ENCODE data around the gene ACOX1.

Gene ACOX1

GRCh38 chr17:76008208-76008607, 29.2 kb upstream of the ACOX1 start:
- no peak for DNase-seq

- peak; percentile 23 for DNase-seq
Measured at GRCh38 chr17:76007850-76008165, 28.8 kb upstream of the ACOX1 start.

- no peak for DNase-seq
Measured at GRCh38 chr17:76007131-76007849, 28.3 kb upstream of the ACOX1 start.

DNA sequence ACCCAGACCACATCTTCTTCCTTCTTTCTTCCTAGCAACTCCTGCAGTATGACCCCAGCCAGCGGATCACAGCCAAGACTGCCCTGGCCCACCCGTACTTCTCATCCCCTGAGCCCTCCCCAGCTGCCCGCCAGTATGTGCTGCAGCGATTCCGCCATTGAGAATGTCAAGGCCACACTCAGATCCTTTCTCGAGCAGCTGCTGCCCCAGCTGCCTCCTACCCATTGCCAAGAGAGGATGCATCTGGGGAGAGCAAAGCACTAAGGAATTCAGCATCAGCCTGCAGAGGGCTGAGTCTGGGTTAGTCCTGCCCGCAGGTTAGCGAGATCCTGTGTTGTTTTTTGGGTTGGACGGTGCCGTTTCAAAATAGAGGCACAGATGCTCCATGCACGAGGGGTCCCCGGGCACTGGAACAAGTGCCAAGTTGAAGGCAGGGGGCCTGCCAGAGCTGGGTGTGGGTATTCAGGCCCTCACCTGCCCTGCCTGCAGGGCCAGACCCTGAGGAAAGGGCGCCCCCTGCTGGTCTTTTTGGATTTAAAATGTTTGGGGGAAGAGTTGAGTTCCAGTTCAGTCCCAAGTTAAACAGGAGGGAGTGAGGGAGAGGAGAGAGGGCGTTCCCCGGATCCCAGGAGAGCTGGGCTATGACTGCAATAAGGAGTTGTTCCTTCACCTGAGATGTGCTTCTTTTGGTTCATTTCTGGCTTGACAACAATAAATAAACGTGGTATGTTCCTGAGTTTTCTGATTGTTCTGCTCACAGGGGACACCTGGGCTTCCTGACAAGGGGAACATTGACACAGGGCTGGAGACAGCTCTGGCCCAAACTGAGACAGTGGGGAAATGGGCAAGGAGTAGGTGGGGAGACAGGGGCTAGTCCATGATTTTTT, 26.5 kb upstream of the ACOX1 start:
- peak; percentile 81 for DNase-seq

DNA sequence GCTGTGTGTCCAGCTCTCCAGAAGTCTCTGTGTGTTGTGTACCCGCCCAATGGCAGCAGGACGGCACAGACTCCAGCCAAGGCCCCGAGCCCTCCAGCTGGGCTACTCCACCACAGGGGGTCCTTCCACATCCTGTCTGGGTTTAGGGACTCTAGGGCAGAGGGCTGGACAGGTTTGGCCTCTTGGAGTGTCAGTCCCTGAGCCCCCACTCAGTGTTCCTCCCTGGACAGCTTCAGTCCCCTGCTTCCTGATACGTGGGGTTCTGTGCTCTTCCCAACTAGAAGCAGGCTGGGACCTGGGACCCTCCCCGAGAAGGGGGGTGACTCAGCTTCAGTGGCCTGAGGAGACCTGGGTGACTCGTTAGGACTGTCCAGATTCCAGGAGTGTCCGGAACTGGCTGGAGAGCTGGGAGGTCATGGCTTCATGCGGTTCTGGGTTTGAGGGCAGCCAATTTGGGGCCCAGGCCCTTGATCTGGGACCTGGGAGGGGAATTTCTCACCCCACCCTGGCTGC, 25.8 kb upstream of the ACOX1 start:
- DNase-seq: no peak

- no peak for DNase-seq
Measured at GRCh38 chr17:76003915-76004314, 24.9 kb upstream of the ACOX1 start.

GRCh38 chr17:76002100-76002499, 23.1 kb upstream of the ACOX1 start:
- no peak for DNase-seq

DNA sequence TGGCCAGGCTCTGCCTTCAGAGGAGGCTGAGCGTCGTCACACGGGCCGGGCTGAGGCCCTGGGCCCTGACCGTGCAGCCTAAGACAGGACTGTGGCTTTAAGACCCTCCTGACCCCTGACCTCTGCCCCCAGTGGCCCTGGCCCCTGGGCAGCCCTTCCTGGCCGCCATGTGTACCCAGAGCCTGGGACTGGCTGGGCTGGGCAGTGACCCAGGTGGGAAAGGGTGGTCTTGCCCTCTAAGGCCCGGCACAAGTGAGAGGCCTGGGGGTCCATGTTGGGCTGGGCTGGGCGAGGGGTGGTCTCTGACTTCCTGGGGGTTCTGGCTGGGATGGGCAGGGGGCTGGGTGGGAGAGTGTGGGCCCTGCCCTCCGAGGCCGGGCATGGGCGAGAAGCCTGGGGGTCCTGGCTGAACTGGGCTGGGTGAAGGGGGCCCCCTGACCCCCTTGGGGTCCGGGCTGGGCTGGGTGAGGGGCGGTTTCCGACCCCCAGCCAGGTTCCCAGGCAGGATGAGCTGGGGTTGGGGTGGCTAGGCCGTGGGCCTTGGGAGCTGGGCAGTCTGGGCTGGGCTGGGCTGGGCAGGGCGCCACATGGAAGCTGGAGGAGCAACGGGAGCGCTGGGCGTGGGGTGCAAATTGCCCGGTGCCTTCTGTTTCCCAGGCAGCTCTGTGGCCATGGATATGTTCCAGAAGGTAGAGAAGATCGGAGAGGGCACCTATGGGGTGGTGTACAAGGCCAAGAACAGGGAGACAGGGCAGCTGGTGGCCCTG, 22.0 kb upstream of the ACOX1 start, which contains the start of gene CDK3:
TSS of gene CDK3 (plus strand) at position 101 of the 767 bp plus-strand sequence. CDS start at position 672, 571 bp downstream.
- DNase-seq: peak; percentile 31

DNA sequence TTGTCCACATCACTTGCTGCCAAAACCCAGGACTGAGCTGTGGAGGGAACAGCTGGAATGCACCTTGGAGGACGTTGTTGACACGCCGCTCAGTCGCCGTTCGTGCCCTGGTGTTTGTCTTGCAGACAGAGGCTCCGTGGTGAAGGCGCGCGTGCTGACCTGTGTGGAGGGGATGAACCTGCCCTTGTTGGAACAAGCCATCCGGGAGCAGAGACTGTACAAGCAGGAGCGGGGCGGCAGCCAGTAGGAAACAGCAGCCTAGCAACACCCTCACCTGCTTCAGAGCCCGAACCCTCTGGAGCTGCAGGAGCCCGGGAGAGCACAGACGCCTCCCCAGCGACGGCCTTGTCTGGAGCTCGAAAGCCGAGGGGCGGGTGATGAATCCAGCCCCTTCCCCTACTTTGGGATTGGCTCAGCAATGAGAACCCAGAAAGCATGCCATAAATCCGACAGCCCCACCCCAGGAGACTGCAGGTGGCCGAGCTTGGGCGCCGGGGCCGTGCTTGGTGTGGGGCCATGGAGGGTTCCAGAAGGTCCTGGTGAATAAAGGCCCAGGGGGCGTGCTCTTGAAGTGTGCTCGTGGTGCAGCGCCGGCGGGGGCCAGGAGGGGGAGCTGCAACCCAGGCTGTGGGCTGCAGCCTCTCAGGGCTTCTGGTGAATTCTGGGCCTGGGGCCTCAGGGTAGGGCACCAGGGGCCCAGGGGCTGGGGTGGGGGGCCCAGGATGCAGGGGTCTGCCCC, 21.2 kb upstream of the ACOX1 start:
- DNase-seq: peak; percentile 40

- DNase-seq: no peak
Measured at GRCh38 chr17:75998327-75998795, 19.4 kb upstream of the ACOX1 start.

DNA sequence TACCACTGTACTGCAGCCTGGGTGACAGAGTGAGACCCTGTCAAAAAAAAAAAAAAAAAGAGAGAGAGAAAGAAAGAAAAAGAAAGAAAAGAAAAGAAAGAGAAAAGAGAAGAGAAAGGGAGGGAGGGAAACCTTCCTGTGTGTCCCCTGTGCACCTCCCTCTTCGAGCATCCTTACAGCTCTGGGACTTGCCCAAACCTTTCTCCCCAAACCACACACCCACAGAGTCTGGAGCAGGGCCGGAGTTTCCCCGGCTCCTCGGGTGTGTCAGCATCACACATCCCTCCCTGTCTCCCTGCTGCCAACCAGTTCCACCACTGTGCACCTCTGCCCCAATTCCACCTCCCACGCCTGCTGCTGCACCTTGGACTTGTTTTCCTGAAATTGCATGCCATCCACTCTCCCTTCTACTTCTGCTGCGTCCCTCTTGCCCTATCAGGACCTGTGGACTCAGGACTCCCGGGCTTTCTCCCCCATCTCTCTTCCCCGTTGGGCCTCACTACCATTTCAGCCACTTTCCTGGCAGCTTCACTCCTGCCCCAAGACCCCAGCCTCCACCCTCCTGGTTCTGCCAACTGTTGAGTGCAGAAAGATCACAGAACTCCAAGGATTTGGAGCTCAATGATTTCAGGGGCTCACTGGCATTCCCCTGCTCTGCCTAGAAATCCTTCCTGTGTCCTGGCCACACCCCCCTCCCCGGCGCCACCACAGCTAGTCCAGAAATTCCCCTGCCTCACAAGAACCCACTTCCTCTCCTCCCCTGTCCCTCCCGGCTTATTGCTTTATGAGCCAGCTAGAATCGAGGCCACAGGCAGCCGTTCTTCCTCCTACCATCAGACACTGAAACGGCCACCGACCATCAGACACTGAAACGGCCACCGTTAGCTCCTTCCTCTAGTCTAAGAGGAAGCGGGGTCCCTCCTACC, 18.0 kb upstream of the ACOX1 start:
- peak; percentile 65 for DNase-seq

GRCh38 chr17:75995385-75995925, 16.5 kb upstream of the ACOX1 start:
- no peak for DNase-seq

DNA sequence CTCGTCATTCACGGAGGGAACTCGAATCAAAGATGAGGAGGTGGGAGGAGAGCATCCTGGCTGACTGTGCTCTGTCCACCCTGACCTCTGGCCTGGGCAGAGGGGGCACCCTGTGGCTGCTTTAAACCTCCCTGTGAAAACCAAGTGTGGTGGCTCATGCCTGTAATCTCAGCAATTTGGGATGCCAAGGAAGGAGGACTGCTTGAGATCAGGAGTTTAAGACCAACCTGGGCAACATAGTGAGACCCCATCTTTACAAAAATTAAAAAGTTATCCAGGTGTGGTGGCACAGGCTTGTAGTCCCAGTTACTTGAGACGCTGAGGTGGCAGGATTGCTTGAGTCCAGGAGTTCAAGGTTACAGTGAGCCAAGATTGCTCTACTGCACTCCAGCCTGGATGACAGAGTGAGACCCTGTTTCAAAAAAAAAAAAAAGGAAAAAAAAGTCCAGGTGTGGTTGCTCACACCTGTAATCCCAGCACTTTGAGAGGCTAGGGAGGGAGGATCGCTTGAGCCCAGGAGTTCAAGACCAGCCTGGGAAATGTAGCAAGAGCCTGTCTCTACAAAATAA, 15.9 kb upstream of the ACOX1 start:
- DNase-seq: no peak

- no peak for DNase-seq
Measured at GRCh38 chr17:75991396-75991795, 12.4 kb upstream of the ACOX1 start.

- DNase-seq: no peak
Measured at GRCh38 chr17:75987041-75987440, 8.1 kb upstream of the ACOX1 start.

DNA sequence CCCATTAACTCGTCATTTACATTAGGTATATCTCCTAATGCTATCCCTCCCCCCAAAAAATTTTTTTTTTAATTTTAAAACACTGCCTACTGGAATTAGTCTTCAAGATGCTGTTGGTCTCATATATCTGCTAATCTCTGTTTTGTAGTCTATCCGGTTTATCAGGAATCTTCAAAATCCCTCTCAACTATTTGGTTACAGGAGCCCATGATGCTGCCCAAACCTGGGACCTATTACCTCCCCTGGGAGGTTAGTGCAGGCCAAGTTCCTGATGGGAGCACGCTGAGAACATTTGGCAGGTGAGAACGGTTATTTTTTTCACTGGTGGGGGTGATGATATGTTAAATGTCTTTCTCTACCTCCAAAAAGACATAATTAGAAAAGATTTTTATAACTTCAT, 7.0 kb upstream of the ACOX1 start:
- DNase-seq: no peak

GRCh38 chr17:75983501-75984181, 4.7 kb upstream of the ACOX1 start:
- DNase-seq: no peak

- no peak for DNase-seq
Measured at GRCh38 chr17:75981019-75981615, 2.2 kb upstream of the ACOX1 start.

Measured in left hindlimb (tissue), 1 donor.